ENCODE measurements around the gene TRAF2. TPM values are rescaled to one million over a fixed set of nuclear protein-coding genes. Genes with fewer than 3 reads are reported as not detected.

TRAF2 gene
- polyA plus RNA-seq, 2 of the 4 experiments (the other 2 are of a cell fraction), result 23.8 to 39.5 TPM

GRCh38 chr9:136958898-136959850 is 72.9 kb downstream of the TRAF2 start:
- CTCF ChIA-PET, result interaction anchor here (0.6 to 2.0 kb wide), 9 partner anchors 11 to 110 kb away, joined by 3 to 10 read pairs (median 4); partner anchors contain the start of gene FBXW5
- FAIRE-seq (no peak), DNase-seq (ENCODE audit: low read depth in 1 of 2, low spot score in 1 of 2) (no peak), ATAC-seq (no peak; a peak in 1 of 6 replicates)
- POLR2A ChIA-PET, result interaction anchor here (1.3 kb wide), 1 partner anchor 9 kb away, joined by 3 read pairs; no protein-coding TSS in a partner anchor
- peaks cover 6% of the 10 kb centered on the region; the same call in 2 of the 3 replicates for H3K4me1 ChIP-seq
- WGBS (ENCODE audit: missing lambda C conversion rate), result 91% methylated on average over 4 of the region's 28 CpGs
- H3K4me2 ChIP-seq, result no peak overlapping the region
- TF ChIP-seq MAZ (IDR thresholded peaks at IDR 0.05; ENCODE audit: borderline replicate concordance, low read depth, low read length) (no peak), GATA3 (IDR thresholded peaks at IDR 0.05; ENCODE audit: borderline replicate concordance) (no peak), TP53 (CRISPR knock-in tag; IDR thresholded peaks at IDR 0.05) (no peak), HOXA7 (CRISPR knock-in tag; IDR thresholded peaks at IDR 0.05) (no peak), POLR2A (IDR thresholded peaks at IDR 0.05; ENCODE audit: low read length) (no peak), HES2 (IDR thresholded peaks at IDR 0.05) (no peak), ATOH8 (CRISPR knock-in tag; IDR thresholded peaks at IDR 0.05; ENCODE audit: low read depth) (no peak), BCL3 (IDR thresholded peaks at IDR 0.05) (no peak), EP300 (IDR thresholded peaks at IDR 0.05) (no peak), CEBPB (IDR thresholded peaks at IDR 0.05) (no peak), RNF2 (IDR thresholded peaks at IDR 0.05; ENCODE audit: borderline replicate concordance, low read depth) (no peak), MAFK (IDR thresholded peaks at IDR 0.05; ENCODE audit: partially characterized antibody) (no peak), HEYL (CRISPR knock-in tag; IDR thresholded peaks at IDR 0.05) (no peak), CBX8 (IDR thresholded peaks at IDR 0.05) (no peak), USF2 (IDR thresholded peaks at IDR 0.05) (no peak), SREBF2 (IDR thresholded peaks at IDR 0.05) (no peak), ESRRA (IDR thresholded peaks at IDR 0.05; ENCODE audit: borderline replicate concordance, low read length) (no peak)
- H3K4me3 ChIP-seq, result no peak overlapping the region
- 0 out of 6 replicates have a peak overlapping the region, but pooled peaks of 1 of the 2 experiments have one; percentile 28 for H3K27ac ChIP-seq
- no peaks in the 10 kb centered on the region for H3K9me3 ChIP-seq

- POLR2A ChIA-PET, result no interaction called here
- H3K4me2 ChIP-seq, result no peak overlapping the region
- no peak overlapping the region for H3K27ac ChIP-seq
- H3K9me3 ChIP-seq, result no peaks in the 10 kb centered on the region
- CTCF ChIA-PET, result interaction anchor here (1.0 to 2.0 kb wide), 7 partner anchors 11 to 168 kb away, joined by 3 to 10 read pairs (median 4); partner anchors contain the start of gene FBXW5
- 88% methylated on average over 8 of the region's 19 CpGs for WGBS (ENCODE audit: missing lambda C conversion rate)
- DNase-seq (ENCODE audit: low read depth in 1 of 2, low spot score in 1 of 2), result no peak
- no peak for FAIRE-seq
- H3K4me3 ChIP-seq, result no peak overlapping the region
- no peak for ATAC-seq
- peaks cover 12% of the 10 kb centered on the region; the same call in 2 of the 3 replicates for H3K4me1 ChIP-seq
- TF ChIP-seq CHD4 (IDR thresholded peaks at IDR 0.05; ENCODE audit: borderline replicate concordance) (no peak), HMGXB4 (CRISPR knock-in tag; IDR thresholded peaks at IDR 0.05; ENCODE audit: borderline replicate concordance) (no peak), CBX2 (IDR thresholded peaks at IDR 0.05; ENCODE audit: borderline replicate concordance, low read depth) (no peak), GATA3 (IDR thresholded peaks at IDR 0.05; ENCODE audit: borderline replicate concordance) (no peak), NPAS2 (CRISPR knock-in tag; IDR thresholded peaks at IDR 0.05; ENCODE audit: borderline replicate concordance) (no peak), POLR2A (IDR thresholded peaks at IDR 0.05; ENCODE audit: low read length) (no peak), HEYL (CRISPR knock-in tag; IDR thresholded peaks at IDR 0.05) (no peak), KDM5A (IDR thresholded peaks at IDR 0.05) (no peak), USF2 (IDR thresholded peaks at IDR 0.05) (no peak), SMC3 (IDR thresholded peaks at IDR 0.05) (no peak), FOSB (CRISPR knock-in tag; IDR thresholded peaks at IDR 0.05) (no peak), RCOR1 (IDR thresholded peaks at IDR 0.05; ENCODE audit: low read depth, low read length) (no peak), PBX3 (IDR thresholded peaks at IDR 0.05) (no peak), HOXB5 (CRISPR knock-in tag; IDR thresholded peaks at IDR 0.05) (no peak), EHMT2 (IDR thresholded peaks at IDR 0.05; ENCODE audit: low read depth) (no peak)
Observed at GRCh38 chr9:136960212-136960937, 74.1 kb downstream of the TRAF2 start.
